ENCODE results near the gene HES5. TPM values are rescaled to one million over a fixed set of nuclear protein-coding genes. Genes with fewer than 3 reads are reported as not detected.

The HES5 gene
- total RNA-seq, 1 donor from 2014 or later, result 21.2 TPM

DNA sequence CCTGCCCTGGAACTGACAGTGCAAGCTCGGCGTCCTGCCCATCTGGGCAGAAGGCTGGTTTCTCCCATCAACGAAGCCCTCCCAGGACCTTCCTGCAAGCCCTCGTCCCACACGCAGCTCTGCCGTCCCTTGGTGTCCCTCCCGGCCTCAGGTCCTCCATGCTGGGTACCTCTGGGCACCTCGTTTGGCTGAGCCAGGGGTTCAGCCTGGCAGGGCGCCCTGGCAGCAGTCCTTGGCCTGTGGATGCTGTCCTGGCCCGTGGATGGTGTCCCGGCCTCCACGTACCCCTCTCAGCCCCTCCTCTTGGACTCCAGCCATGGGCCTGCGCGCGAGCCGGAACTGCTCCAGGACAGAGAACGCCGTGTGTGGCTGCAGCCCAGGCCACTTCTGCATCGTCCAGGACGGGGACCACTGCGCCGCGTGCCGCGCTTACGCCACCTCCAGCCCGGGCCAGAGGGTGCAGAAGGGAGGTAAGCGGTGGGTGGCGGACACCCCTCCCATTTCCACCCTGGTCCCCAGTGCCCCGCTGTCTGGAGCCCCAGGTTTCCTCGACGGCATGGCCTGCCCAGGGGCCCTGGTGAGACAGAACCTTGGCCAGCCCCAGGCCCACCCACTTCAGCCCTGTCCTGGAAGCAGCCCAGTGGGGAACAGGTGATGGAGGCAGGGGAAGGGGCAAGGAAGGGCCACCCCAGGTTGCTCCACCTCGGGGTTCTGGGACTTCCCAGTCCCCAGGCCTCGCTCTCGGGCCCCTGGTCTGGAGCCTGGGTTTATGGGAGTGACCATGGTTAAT, 29.6 kb upstream of the HES5 start:
- Mint-ChIP-seq H3K27ac (ENCODE audit: unreplicated experiment) (no peak overlapping the region), H3K9me3 (ENCODE audit: unreplicated experiment) (peaks cover 3% of the 10 kb centered on the region), H3K36me3 (ENCODE audit: unreplicated experiment) (no peaks in the 10 kb centered on the region), H3K4me3 (ENCODE audit: unreplicated experiment) (no peak overlapping the region), H3K27me3 (ENCODE audit: unreplicated experiment) (peaks cover 5% of the 10 kb centered on the region), H3K4me1 (ENCODE audit: low read depth, unreplicated experiment) (peaks cover 7% of the 10 kb centered on the region)
- DNase-seq, result peak; percentile 17
- TF ChIP-seq, protein P1, sequence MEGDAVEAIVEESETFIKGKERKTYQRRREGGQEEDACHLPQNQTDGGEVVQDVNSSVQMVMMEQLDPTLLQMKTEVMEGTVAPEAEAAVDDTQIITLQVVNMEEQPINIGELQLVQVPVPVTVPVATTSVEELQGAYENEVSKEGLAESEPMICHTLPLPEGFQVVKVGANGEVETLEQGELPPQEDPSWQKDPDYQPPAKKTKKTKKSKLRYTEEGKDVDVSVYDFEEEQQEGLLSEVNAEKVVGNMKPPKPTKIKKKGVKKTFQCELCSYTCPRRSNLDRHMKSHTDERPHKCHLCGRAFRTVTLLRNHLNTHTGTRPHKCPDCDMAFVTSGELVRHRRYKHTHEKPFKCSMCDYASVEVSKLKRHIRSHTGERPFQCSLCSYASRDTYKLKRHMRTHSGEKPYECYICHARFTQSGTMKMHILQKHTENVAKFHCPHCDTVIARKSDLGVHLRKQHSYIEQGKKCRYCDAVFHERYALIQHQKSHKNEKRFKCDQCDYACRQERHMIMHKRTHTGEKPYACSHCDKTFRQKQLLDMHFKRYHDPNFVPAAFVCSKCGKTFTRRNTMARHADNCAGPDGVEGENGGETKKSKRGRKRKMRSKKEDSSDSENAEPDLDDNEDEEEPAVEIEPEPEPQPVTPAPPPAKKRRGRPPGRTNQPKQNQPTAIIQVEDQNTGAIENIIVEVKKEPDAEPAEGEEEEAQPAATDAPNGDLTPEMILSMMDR (IDR thresholded peaks at IDR 0.05; ENCODE audit: partially characterized antibody, unreplicated experiment), result no peak

DNA sequence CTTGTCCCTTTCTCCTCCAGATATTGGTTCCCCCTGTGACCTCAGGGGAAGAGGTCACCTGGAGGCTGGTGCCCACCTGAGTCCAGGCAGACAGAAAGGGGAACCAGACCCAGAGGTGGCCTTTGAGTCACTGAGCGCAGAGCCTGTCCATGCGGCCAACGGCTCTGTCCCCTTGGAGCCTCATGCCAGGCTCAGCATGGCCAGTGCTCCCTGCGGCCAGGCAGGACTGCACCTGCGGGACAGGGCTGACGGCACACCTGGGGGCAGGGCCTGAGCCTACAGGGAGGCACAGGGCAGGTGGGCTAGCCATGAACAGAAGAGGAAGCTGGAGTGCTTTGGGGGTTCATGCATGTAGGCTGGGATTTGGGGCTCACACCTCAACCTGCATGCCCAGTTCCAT, 28.8 kb upstream of the HES5 start:
- peak; percentile 13 for DNase-seq
- peaks cover 6% of the 10 kb centered on the region for H3K27me3 Mint-ChIP-seq (ENCODE audit: unreplicated experiment)
- H3K4me3 Mint-ChIP-seq (ENCODE audit: unreplicated experiment), result no peak overlapping the region
- peaks cover 3% of the 10 kb centered on the region for H3K9me3 Mint-ChIP-seq (ENCODE audit: unreplicated experiment)
- no peak overlapping the region for H3K27ac Mint-ChIP-seq (ENCODE audit: unreplicated experiment)
- TF ChIP-seq, protein P1 (IDR thresholded peaks at IDR 0.05; ENCODE audit: partially characterized antibody, unreplicated experiment), result no peak
- H3K4me1 Mint-ChIP-seq (ENCODE audit: low read depth, unreplicated experiment), result peaks cover 11% of the 10 kb centered on the region
- no peaks in the 10 kb centered on the region for H3K36me3 Mint-ChIP-seq (ENCODE audit: unreplicated experiment)

DNA sequence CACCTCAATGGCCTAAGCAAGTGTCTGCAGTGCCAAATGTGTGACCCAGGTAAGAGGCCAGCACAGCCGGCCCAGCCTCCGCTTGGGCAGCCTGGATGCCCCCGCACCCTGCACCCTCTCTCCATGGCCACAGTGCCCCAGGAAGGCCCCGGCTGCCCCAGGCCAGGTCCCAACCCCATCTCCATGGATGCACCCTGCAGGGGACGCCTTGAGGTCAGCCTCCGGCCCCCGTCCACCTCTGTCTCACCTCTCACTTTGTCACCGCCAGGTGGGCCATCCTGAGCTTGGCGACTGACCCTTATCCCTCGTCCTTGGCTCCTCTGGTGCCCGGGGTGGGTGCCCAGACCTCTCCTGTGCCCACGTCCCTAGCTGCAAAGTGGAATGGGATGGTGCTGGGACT, 28.4 kb upstream of the HES5 start:
- peaks cover 14% of the 10 kb centered on the region for H3K4me1 Mint-ChIP-seq (ENCODE audit: low read depth, unreplicated experiment)
- TF ChIP-seq, protein P1 (IDR thresholded peaks at IDR 0.05; ENCODE audit: partially characterized antibody, unreplicated experiment), result no peak
- H3K9me3 Mint-ChIP-seq (ENCODE audit: unreplicated experiment), result peaks cover 3% of the 10 kb centered on the region
- peaks cover 9% of the 10 kb centered on the region for H3K27me3 Mint-ChIP-seq (ENCODE audit: unreplicated experiment)
- no peaks in the 10 kb centered on the region for H3K36me3 Mint-ChIP-seq (ENCODE audit: unreplicated experiment)
- H3K4me3 Mint-ChIP-seq (ENCODE audit: unreplicated experiment), result no peak overlapping the region
- no peak overlapping the region for H3K27ac Mint-ChIP-seq (ENCODE audit: unreplicated experiment)
- peak; percentile 11 for DNase-seq

DNA sequence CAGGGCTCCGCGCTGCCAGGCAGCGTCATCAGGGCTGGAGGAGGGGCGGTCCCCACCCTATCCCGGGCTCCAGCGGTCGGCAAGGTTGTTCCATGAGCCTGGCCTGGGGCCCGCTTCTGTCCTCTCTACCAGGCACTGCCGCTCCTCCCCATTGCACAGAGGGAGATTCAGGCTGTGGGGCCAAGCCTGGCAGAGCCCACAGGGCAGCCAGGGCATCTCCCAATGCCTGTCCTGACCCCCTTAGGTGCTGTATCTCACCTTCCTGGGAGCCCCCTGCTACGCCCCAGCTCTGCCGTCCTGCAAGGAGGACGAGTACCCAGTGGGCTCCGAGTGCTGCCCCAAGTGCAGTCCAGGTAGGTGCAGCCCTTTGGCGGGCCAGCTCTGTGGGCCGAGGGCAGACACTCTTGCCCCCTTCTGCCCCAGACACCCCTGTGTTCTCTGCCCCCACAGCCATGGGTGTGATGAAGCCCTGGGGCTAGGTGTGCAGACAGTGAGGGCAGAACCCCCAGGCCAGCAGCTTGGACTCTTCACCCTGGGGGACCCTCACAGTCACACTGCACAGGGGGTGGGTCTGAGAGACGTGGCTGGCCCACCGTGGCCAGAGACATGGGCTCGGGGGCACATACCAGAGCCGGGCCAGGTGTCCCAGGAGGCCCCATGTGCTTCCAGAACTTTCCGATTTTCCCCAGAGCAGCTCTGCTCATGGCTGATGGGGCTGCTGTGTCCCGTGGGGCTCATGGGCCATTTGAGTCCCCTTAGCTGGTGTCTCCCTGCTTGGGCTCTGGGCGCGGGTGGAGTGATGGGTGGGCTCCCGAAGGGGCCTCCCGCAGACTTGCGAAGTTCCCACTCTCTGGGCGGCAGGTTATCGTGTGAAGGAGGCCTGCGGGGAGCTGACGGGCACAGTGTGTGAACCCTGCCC, 27.7 kb upstream of the HES5 start:
- no peaks in the 10 kb centered on the region for H3K36me3 Mint-ChIP-seq (ENCODE audit: unreplicated experiment)
- H3K9me3 Mint-ChIP-seq (ENCODE audit: unreplicated experiment), result peaks cover 3% of the 10 kb centered on the region
- H3K27ac Mint-ChIP-seq (ENCODE audit: unreplicated experiment), result no peak overlapping the region
- TF ChIP-seq, protein P1 (IDR thresholded peaks at IDR 0.05; ENCODE audit: partially characterized antibody, unreplicated experiment), result no peak
- DNase-seq, result peak; percentile 10
- no peak overlapping the region for H3K4me3 Mint-ChIP-seq (ENCODE audit: unreplicated experiment)
- peaks cover 7% of the 10 kb centered on the region for H3K27me3 Mint-ChIP-seq (ENCODE audit: unreplicated experiment)
- peaks cover 12% of the 10 kb centered on the region for H3K4me1 Mint-ChIP-seq (ENCODE audit: low read depth, unreplicated experiment)

All from glutamatergic neuron (in vitro differentiated cells).